OCI-LY1 (cell line): ENCODE results near the gene EMX1.

Experiments
- H2AFZ ChIP-seq: fragments of 200-600 bp; sonication (generic), shearing (Covaris generic); 2 replicates; pipeline ENCODE4 v1.6.0; 2014; ENCODE audit warnings: antibody characterized with exemption, mild to moderate bottlenecking, low read length
- H3F3A ChIP-seq: fragments of 200-600 bp; sonication (generic), shearing (Covaris generic); 2 replicates; pipeline ENCODE4 v1.6.0; 2014; ENCODE audit warnings: mild to moderate bottlenecking, antibody characterized with exemption, low read length, moderate library complexity; ENCODE audit not compliant: insufficient read depth
- H3K27ac ChIP-seq: fragments of 200-600 bp; sonication (generic); 2 replicates; pipeline ENCODE4 v1.5.1; 2014; ENCODE audit warnings: low read length, mixed run types, mild to moderate bottlenecking, low read depth; ENCODE audit not compliant: poor library complexity, severe bottlenecking
- H3K27me3 ChIP-seq: fragments of 200-600 bp; sonication (generic); 2 replicates; pipeline ENCODE4 v1.6.0; 2014; ENCODE audit warnings: antibody characterized with exemption, mild to moderate bottlenecking, low read length, moderate library complexity; ENCODE audit not compliant: insufficient read depth
- H3K36me3 ChIP-seq: fragments of 200-600 bp; sonication (generic); 2 replicates; pipeline ENCODE4 v1.6.1; 2014; ENCODE audit warnings: mild to moderate bottlenecking, antibody characterized with exemption, low read length, moderate library complexity, mixed read lengths; ENCODE audit not compliant: insufficient read depth
- H3K4me1 ChIP-seq: fragments of 200-600 bp; sonication (generic); 2 replicates; pipeline ENCODE4 v1.5.1; 2014; ENCODE audit warnings: mild to moderate bottlenecking, low read length, moderate library complexity; ENCODE audit not compliant: insufficient read depth, severe bottlenecking
- H3K4me2 ChIP-seq: fragments of 200-600 bp; sonication (generic), shearing (Covaris generic); 2 replicates; pipeline ENCODE4 v1.6.1; 2014; ENCODE audit warnings: low read length
- H3K4me3 ChIP-seq: fragments of 200-600 bp; sonication (generic); 2 replicates; pipeline ENCODE4 v1.5.1; 2014; ENCODE audit warnings: low read length, low read depth, mild to moderate bottlenecking, mixed read lengths; ENCODE audit not compliant: poor library complexity, severe bottlenecking
- H3K79me2 ChIP-seq: fragments of 200-600 bp; shearing (Covaris generic); 2 replicates; pipeline ENCODE4 v1.6.1; 2016; ENCODE audit warnings: mixed run types, low read length, mixed read lengths; ENCODE audit not compliant: insufficient read depth
- H3K9ac ChIP-seq: fragments of 200-600 bp; sonication (generic), shearing (Covaris generic); 2 replicates; pipeline ENCODE4 v1.6.1; 2014; ENCODE audit warnings: mild to moderate bottlenecking, low read length, mixed read lengths
- H3K9me2 ChIP-seq: fragments of 200-600 bp; sonication (generic), shearing (Covaris generic); 2 replicates; pipeline ENCODE4 v1.6.1; 2014; ENCODE audit warnings: low read depth, mild to moderate bottlenecking, low read length, mixed read lengths
- H3K9me3 ChIP-seq: fragments of 200-600 bp; shearing (Covaris generic); 2 replicates; pipeline ENCODE4 v1.6.1; 2014; ENCODE audit warnings: low read length, mixed read lengths
- H4K20me1 ChIP-seq: fragments of 200-600 bp; sonication (generic), shearing (Covaris generic); 2 replicates; pipeline ENCODE4 v1.6.0; 2016; ENCODE audit warnings: mild to moderate bottlenecking, low read length; ENCODE audit not compliant: insufficient read depth
- CTCF ChIP-seq: fragments of 200-600 bp; sonication (generic), shearing (Covaris generic); IDR thresholded peaks from 2 replicates; pipeline ENCODE4 v1.5.1; 2017; ENCODE audit warnings: mild to moderate bottlenecking, antibody characterized with exemption, low read length, moderate library complexity, mixed read lengths
- EZH2 ChIP-seq: fragments of 200-600 bp; sonication (generic), shearing (Covaris generic); IDR thresholded peaks from 2 replicates; pipeline ENCODE4 v1.8.0; 2017; ENCODE audit warnings: borderline replicate concordance, mixed run types, mild to moderate bottlenecking, antibody characterized with exemption, low read length, moderate library complexity, mixed read lengths

The EMX1 gene

GRCh38 chr2:72982781-72983499 is 65.6 kb downstream of the EMX1 start:
- no peaks in the 10 kb centered on the region for H3K36me3 ChIP-seq
- no peaks in the 10 kb centered on the region for H3K9me3 ChIP-seq
- peaks cover 3% of the 10 kb centered on the region for H3K4me1 ChIP-seq
- H3K4me2 ChIP-seq = no peak overlapping the region
- H3K4me3 ChIP-seq = no peak overlapping the region
- H3K79me2 ChIP-seq = no peaks in the 10 kb centered on the region
- H3K9me2 ChIP-seq = no peaks in the 10 kb centered on the region
- H3K27ac ChIP-seq = no peak overlapping the region
- H4K20me1 ChIP-seq = no peaks in the 10 kb centered on the region
- no peak overlapping the region for H3K9ac ChIP-seq
- TF ChIP-seq CTCF (no peak), EZH2 (no peak)
- no peaks in the 10 kb centered on the region for H3K27me3 ChIP-seq
- H3F3A ChIP-seq = no peaks in the 10 kb centered on the region
- H2AFZ ChIP-seq = no peak overlapping the region

DNA sequence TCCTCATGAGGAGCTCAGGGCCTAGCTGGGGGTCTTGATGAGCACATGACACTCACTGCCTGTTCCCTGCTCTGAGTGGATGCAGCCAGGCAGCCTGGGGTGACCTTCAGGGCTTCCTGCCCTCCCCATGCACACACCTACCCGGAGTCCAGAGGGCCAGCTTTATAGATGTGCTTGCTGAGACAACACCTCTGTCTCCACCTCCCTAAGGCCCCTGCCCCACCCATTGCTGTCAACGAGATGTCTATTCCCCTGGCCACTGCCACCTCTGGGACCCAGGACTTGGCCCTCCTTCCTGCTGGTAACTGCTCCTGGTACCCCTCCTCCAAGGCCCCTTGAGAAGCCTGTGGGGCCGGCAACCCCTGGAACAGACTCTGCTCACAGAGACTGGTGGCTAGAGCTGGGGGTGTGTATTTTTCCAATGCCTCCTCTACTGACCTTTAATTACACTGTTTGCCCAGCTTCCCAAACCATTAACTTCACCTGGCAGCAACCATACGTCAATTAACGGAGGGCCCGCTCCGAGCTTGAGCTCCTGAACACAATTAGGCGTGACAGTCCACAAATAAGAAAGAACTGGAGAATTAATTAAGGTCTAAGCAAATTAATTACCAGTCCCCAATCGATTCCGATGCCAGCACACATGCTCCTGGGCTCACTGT is 66.3 kb downstream of the EMX1 start:
- no peaks in the 10 kb centered on the region for H3K79me2 ChIP-seq
- no peak overlapping the region for H3K27ac ChIP-seq
- H3K27me3 ChIP-seq = no peaks in the 10 kb centered on the region
- TF ChIP-seq CTCF = no peak
- TF ChIP-seq EZH2 = no peak
- H4K20me1 ChIP-seq = no peaks in the 10 kb centered on the region
- no peaks in the 10 kb centered on the region for H3K9me2 ChIP-seq
- no peak overlapping the region for H3K9ac ChIP-seq
- H3K9me3 ChIP-seq = no peaks in the 10 kb centered on the region
- H3K4me2 ChIP-seq = no peak overlapping the region
- H3K4me3 ChIP-seq = no peak overlapping the region
- H3F3A ChIP-seq = no peaks in the 10 kb centered on the region
- peaks cover 3% of the 10 kb centered on the region for H3K4me1 ChIP-seq
- H2AFZ ChIP-seq = no peak overlapping the region
- no peaks in the 10 kb centered on the region for H3K36me3 ChIP-seq

- no peak overlapping the region for H3K4me3 ChIP-seq
- H3K27me3 ChIP-seq = no peaks in the 10 kb centered on the region
- no peak for TF ChIP-seq CTCF
- TF ChIP-seq EZH2 = no peak
- H3K9ac ChIP-seq = no peak overlapping the region
- H3K9me3 ChIP-seq = no peaks in the 10 kb centered on the region
- no peaks in the 10 kb centered on the region for H3K36me3 ChIP-seq
- no peaks in the 10 kb centered on the region for H3F3A ChIP-seq
- no peaks in the 10 kb centered on the region for H3K79me2 ChIP-seq
- no peaks in the 10 kb centered on the region for H4K20me1 ChIP-seq
- H3K4me2 ChIP-seq = no peak overlapping the region
- H3K4me1 ChIP-seq = peaks cover 3% of the 10 kb centered on the region
- no peak overlapping the region for H3K27ac ChIP-seq
- H3K9me2 ChIP-seq = no peaks in the 10 kb centered on the region
- H2AFZ ChIP-seq = no peak overlapping the region
Observed at GRCh38 chr2:72984172-72984671, 66.9 kb downstream of the EMX1 start.
